SK-N-MC (cell line): ENCODE data around the gene STAG1.

ENCODE experiments used
- EZH2 ChIP-seq: fragments of 200-600 bp; sonication (generic); IDR thresholded peaks from one replicate; pipeline ENCODE4 v1.6.1; 2017; ENCODE audit warnings: antibody characterized with exemption
- FOXP2 ChIP-seq: optimal IDR thresholded peaks from 2 replicates; pipeline ENCODE3; 2011; ENCODE audit warnings: mild to moderate bottlenecking, moderate library complexity; ENCODE audit not compliant: insufficient read depth; ENCODE audit errors: extremely low read length, control extremely low read depth
- POLR2AphosphoS5 ChIP-seq: IDR thresholded peaks from 2 replicates; pipeline ENCODE4 v1.6.1; 2012; ENCODE audit warnings: mild to moderate bottlenecking, low read depth, low read length, borderline replicate concordance

DNA sequence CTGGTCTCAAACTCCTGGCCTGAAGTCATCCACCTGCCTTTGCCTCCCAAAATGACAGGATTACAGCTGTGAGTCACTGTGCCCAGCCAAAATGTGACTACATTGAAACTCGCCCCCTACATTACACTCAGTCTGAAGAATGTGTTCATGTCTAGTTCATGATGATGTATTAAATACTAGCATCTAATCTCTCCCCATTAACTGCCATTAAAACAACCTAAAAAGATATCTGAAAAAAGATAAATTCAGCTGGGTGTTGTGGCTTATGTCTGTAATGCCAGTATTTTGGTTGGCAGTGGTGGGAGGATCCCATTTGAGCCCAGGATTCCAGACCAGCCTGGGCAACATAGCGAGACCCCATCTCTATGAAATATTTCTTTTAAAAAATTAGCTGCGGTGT lies 342.6 kb downstream of the STAG1 start:
- TF ChIP-seq POLR2AphosphoS5, result no peak
- TF ChIP-seq EZH2, result no peak
- no peak for TF ChIP-seq FOXP2
